Upper lobe of left lung (tissue), 4 donors: ENCODE measurements around the gene NEK4.

Experiments used
- CTCF ChIP-seq, 6 experiments: fragments of 450-650 bp in 4 of 6; fragments of 200-600 bp in 2 of 6; sonication (generic) in 2 of 6; IDR thresholded peaks; one replicate each; pipeline ENCODE4 v1.5.1; 2016 to 2019; ENCODE audit warnings: antibody characterized with exemption in 6 of 6
- EP300 ChIP-seq, 4 donors: sonication (generic); formaldehyde crosslinking; IDR thresholded peaks; one replicate each; pipeline ENCODE4 v1.5.1; 2017; ENCODE audit warnings: antibody characterized with exemption in 4 of 4, control low read depth in 2 of 4
- POLR2A ChIP-seq, 4 donors: fragments of 450-650 bp; IDR thresholded peaks; one replicate each; pipeline ENCODE4 v1.5.1; 2016 to 2017; ENCODE audit warnings: antibody characterized with exemption in 4 of 4, mild to moderate bottlenecking in 2 of 4

- TF ChIP-seq POLR2A (IDR thresholded peaks at IDR 0.05) = no peak
- no peak for TF ChIP-seq CTCF (IDR thresholded peaks at IDR 0.05)
- TF ChIP-seq EP300 (IDR thresholded peaks at IDR 0.05) = no peak
Observed at GRCh38 chr3:52796411-52796810, 25.7 kb upstream of the NEK4 start.
